Lower lobe of right lung (tissue), 2 donors: Measurements from ENCODE around the gene ACSL3. TPM values are rescaled to one million over a fixed set of nuclear protein-coding genes. Genes with fewer than 3 reads are reported as not detected.
A peak's percentile ranks its signal among the peaks of the same experiment; 100 is the strongest.

Experiments used
- ATAC-seq, 2 donors: fragments of 200-7000 bp; cut with Tn5 transposase; one replicate each; pipeline ENCODE4 v1.9.1; 2020 to 2022; ENCODE audit warnings: mild to moderate bottlenecking in 2 of 2, moderate library complexity in 2 of 2
- DNase-seq: peaks from one replicate; pipeline ENCODE4 v3.0.0-alpha.2; 2020
- H3K27ac ChIP-seq: fragments of 200-600 bp; one replicate; pipeline ENCODE4 v1.8.0; 2022
- H3K27me3 ChIP-seq: fragments of 200-600 bp; one replicate; pipeline ENCODE4 v1.8.0; 2022; ENCODE audit warnings: low read depth
- H3K36me3 ChIP-seq: fragments of 200-600 bp; one replicate; pipeline ENCODE4 v1.8.0; 2022; ENCODE audit warnings: mild to moderate bottlenecking
- H3K4me1 ChIP-seq: fragments of 200-600 bp; one replicate; pipeline ENCODE4 v1.8.0; 2022
- H3K4me3 ChIP-seq: fragments of 200-600 bp; one replicate; pipeline ENCODE4 v1.8.0; 2022; ENCODE audit warnings: mild to moderate bottlenecking
- H3K9me3 ChIP-seq: fragments of 200-600 bp; one replicate; pipeline ENCODE4 v1.8.0; 2022
- intact Hi-C: fragments of 100-400 bp; cut with DNase I; formaldehyde crosslinking; loops from one replicate; pipeline ENCODE4 v1.11.0; 2022
- total RNA-seq: library from RNA; stranded (reverse); fragmentation: NEBNext Ultra II Directional; extraction: Animal tissue kit (Norgen Biotek cat#: 25700); gene quantifications from one replicate; pipeline ENCODE4 v1.2.1, GENCODE V29; 2021
- TF ChIP-seq, protein P1 (sequence below): fragments of 200-600 bp; IDR thresholded peaks from one replicate; pipeline ENCODE4 v1.8.0; 2022; ENCODE audit warnings: antibody characterized with exemption, mild to moderate bottlenecking
- donor health status: DM: no; HTN: yes; CAD: no; lungs with severe emphysema.

ACSL3 gene
- total RNA-seq, 1 donor from 2014 or later, result 74.2 TPM

DNA sequence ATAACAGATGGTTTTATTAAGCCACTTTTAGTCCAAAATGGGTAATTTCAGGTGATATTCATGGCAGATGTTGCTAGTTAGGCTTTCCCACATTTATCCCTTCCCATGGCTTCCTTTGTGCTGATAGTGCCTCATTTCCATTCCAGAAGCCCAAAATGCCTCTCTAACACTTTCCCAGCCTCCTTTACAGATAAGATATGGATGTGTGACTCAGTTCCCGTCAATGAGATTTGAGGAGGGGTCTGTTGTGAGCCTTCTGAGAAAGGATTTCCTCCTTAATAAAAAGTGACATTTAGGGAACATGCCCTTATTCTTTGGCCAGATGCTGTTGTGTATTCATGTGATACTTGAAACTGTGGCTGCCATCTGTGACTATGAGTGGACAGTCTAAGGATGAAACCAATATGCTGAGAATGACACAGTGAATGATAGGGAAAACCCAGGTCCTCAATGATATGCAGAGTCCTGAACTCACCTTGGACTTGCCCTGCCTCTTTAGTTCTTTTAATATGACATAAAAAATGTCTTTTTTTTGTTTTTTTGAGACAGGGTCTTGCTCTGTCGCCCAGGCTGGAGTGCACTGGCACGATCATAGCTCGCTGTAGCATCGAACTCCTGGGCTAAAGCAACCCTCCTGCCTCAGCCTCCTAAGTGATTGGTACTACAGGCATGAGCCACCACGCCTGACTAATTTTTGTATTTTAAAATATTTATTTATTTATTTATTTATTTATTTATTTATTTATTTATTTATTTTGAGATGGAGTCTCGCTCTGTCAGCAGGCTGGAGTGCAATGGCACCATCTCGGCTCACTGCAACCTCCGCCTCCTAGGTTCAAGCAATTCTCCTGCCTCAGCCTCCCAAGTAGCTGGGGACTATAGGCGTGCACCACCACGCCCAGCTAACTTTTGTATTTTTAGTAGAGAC lies 5.8 kb upstream of the ACSL3 start:
- Histone ChIP-seq H3K27ac (no peak overlapping the region), H3K9me3 (no peaks in the 10 kb centered on the region), H3K4me1 (peaks cover 5% of the 10 kb centered on the region), H3K27me3 (no peaks in the 10 kb centered on the region), H3K4me3 (no peak overlapping the region), H3K36me3 (no peaks in the 10 kb centered on the region)
- intact Hi-C loops, result no loop called here
- no peak for DNase-seq
- no peak for ATAC-seq
- TF ChIP-seq, protein P1, sequence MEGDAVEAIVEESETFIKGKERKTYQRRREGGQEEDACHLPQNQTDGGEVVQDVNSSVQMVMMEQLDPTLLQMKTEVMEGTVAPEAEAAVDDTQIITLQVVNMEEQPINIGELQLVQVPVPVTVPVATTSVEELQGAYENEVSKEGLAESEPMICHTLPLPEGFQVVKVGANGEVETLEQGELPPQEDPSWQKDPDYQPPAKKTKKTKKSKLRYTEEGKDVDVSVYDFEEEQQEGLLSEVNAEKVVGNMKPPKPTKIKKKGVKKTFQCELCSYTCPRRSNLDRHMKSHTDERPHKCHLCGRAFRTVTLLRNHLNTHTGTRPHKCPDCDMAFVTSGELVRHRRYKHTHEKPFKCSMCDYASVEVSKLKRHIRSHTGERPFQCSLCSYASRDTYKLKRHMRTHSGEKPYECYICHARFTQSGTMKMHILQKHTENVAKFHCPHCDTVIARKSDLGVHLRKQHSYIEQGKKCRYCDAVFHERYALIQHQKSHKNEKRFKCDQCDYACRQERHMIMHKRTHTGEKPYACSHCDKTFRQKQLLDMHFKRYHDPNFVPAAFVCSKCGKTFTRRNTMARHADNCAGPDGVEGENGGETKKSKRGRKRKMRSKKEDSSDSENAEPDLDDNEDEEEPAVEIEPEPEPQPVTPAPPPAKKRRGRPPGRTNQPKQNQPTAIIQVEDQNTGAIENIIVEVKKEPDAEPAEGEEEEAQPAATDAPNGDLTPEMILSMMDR, result no peak

DNA sequence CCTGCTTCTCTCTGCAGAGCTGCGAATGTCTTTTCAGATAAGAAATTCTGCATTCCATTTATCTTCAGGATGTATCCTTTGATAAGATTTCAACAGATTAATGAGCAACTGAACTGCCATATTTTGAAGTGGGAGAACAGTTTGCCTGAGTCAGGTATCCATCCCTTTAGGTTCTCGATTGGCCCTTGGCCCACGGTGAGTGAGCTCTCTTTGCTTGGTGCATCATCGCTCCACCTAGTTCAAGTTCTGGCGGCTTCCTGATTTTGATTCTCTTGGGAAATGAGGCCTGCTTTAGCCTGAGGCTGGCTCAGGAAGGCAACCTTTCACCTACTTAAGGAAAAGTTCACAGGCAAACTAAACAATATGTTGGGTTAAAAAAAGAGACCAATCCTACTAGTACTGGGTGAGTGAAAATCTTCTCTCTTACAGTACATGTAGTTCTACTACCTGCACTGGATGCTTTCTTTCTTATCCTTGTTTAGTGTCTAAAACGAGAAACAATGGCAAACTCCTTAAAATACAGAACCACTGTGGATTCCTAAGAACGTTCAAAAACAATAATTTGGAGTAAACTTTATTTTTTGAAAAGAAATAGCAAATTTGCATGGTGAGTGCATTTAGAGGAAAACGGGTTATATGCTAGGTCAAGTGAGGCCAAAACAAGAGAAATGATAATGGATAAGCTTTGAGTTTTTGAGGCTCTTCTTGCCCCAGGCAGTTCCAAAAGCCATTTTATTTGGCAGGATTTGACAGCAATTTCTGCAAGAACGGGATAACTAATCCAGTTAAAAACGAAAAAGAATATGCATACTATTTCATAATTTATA lies 837 bp upstream of the ACSL3 start:
- H3K36me3 ChIP-seq, result no peaks in the 10 kb centered on the region
- TF ChIP-seq, protein P1, result no peak
- peaks cover 41% of the 10 kb centered on the region for H3K4me1 ChIP-seq
- no peaks in the 10 kb centered on the region for H3K27me3 ChIP-seq
- intact Hi-C loops, result no loop called here
- H3K4me3 ChIP-seq, result peak overlapping the region; percentile 82
- no peaks in the 10 kb centered on the region for H3K9me3 ChIP-seq
- ATAC-seq (peak; percentile 8 to 33), DNase-seq (peak; percentile 56)
- peak overlapping the region; percentile 99 for H3K27ac ChIP-seq

DNA sequence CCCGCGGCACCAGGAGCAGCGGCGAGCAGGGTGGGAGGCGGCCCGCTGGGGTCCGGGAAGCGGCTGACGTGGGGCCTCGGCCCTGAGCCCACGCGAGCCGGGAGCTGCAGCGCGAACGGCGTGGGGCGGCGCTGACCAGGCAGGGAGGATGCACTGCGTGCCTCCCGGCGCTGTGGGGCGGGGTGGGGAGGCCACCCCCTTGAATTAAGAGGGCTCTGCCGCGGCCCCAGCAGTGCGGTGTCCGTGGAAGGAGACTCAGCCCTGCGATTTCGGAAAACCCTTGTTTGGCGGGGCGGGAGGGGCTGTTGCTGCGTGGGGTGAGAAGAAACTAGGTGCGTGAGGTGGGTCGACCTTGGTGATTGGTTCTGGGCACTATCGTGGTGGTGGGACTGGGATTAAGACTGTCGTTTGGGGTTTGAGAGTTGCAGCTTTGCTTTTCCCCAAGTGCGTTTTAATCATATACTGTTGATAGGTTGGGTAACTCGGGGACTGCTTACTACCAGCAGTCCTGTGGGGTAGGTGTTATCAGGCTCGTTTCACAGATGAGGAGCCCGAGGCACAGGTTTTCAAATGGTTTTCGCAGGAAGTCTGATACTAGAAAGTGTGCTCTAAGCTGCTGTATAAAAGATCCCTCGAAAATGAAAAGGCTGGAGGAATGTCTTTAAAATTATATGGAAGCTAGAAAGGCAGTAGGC lies 722 bp downstream of the ACSL3 start:
- intact Hi-C loops, result no loop called here
- H3K36me3 ChIP-seq, result no peaks in the 10 kb centered on the region
- H3K9me3 ChIP-seq, result no peaks in the 10 kb centered on the region
- ATAC-seq, result peak; percentile 71 to 74
- H3K4me1 ChIP-seq, result peaks cover 48% of the 10 kb centered on the region
- H3K4me3 ChIP-seq, result peak overlapping the region; percentile 82
- no peaks in the 10 kb centered on the region for H3K27me3 ChIP-seq
- H3K27ac ChIP-seq, result peak overlapping the region; percentile 99
- TF ChIP-seq, protein P1, result no peak
- peak; percentile 77 for DNase-seq

DNA sequence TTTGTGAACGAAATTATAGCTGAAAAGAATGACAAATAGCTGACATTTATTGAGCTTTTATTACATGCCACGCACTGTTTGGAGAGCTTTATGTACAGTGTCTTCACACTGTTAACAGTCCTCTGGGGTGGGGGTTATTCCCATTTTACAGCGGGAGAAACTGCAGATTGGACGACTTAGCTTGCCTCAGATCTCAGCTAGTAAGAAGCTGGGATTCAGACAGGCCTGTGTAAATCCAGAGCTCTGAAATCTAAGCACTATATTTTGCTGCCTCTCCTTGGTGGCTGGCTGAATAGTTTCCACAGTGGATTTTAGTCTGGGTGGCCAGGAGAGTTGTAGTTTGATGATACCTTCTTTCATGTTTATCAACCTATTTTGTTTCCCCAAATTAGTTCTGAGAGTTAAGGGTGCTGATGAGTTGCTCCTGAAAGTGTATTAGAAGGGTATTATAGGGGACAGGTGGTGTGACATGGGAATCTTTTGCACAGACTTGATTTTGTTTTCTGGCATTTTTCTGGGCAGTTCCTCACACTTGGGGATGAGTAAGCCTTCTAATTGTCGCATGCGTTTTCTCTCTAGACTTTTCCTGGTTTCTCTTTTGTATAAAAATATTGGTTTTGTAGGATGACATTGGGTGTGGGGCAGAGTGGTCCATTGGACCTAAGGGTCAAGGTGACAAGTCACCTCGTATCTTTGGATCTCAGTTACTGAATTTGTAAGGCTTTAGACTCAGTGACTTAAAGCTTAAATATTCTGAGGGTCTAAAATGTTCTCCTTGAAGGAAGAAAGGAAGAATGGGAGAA lies 1.5 kb downstream of the ACSL3 start:
- H3K4me3 ChIP-seq, result peak overlapping the region; percentile 82
- TF ChIP-seq, protein P1, result no peak
- intact Hi-C loops, result no loop called here
- no peak for ATAC-seq
- no peaks in the 10 kb centered on the region for H3K27me3 ChIP-seq
- peak overlapping the region; percentile 99 for H3K27ac ChIP-seq
- no peaks in the 10 kb centered on the region for H3K9me3 ChIP-seq
- peaks cover 48% of the 10 kb centered on the region for H3K4me1 ChIP-seq
- DNase-seq, result no peak
- H3K36me3 ChIP-seq, result no peaks in the 10 kb centered on the region
